Pancreas (tissue), 10 donors: ENCODE data around the gene ZSCAN5C. TPM values are rescaled to one million over a fixed set of nuclear protein-coding genes. Genes with fewer than 3 reads are reported as not detected.

ENCODE experiments used
- ATAC-seq, 4 donors: fragments of 200-7000 bp; cut with Tn5 transposase; one replicate each; pipeline versions ENCODE4 v1.8.0 to v1.9.1; 2020; ENCODE audit warnings: mild to moderate bottlenecking in 4 of 4, moderate library complexity in 4 of 4
- DNase-seq, 6 donors: peaks; one replicate each; pipeline ENCODE4 v3.0.0-alpha.2; 2020
- FAIRE-seq: peaks from 2 replicates; lab custom pipeline; 2012; peaks lifted over from hg19 to GRCh38; lab: Jason Lieb, UNC
- H3K27ac ChIP-seq, 4 donors: fragments of 200-600 bp; sonication (generic); 1 replicate in 3 of 4; 2 replicates in 1 of 4; pipeline versions ENCODE4 v1.5.0 to v1.8.0; 2020
- H3K27me3 ChIP-seq, 4 donors: fragments of 200-600 bp; one replicate each; pipeline ENCODE4 v1.8.0; 2021
- H3K36me3 ChIP-seq, 3 donors: fragments of 200-600 bp; sonication (generic) in 1 of 3; one replicate each; pipeline versions ENCODE4 v1.5.0 to v1.8.0; 2020 to 2021
- H3K4me1 ChIP-seq, 3 donors: fragments of 200-600 bp; one replicate each; pipeline ENCODE4 v1.8.0; 2021
- H3K4me3 ChIP-seq, 4 donors: fragments of 200-600 bp; sonication (generic) in 2 of 4; one replicate each; pipeline versions ENCODE4 v1.5.0 to v1.8.0; 2020 to 2021
- H3K9me3 ChIP-seq, 4 donors: fragments of 200-600 bp; one replicate each; pipeline ENCODE4 v1.8.0; 2021
- CTCF ChIP-seq, 4 donors: fragments of 200-600 bp; sonication (generic) in 3 of 4; IDR thresholded peaks; one replicate each; pipeline versions ENCODE4 v1.5.0 to v1.8.0; 2021; ENCODE audit warnings: antibody characterized with exemption in 4 of 4
- WGBS, 2 donors: extraction: QIAGEN DNeasy Blood & Tissue Kit; methylation state at CpG; one replicate each; pipeline ENCODE4 v1.1.7; 2013; 5-methylcytosine and 5-hydroxymethylcytosine counted together
- intact Hi-C, 3 donors: fragments of 100-400 bp; cut with DNase I; formaldehyde crosslinking; loops; one replicate each; pipeline versions ENCODE4 v1.11.1 to v1.14.2; 2022
- polyA plus RNA-seq, 2 donors: library from polyadenylated mRNA; stranded (reverse); fragments of 200-250 nt; gene quantifications; one replicate each; pipeline ENCODE4 v1.2.3, GENCODE V29; 2013
- total RNA-seq, 6 donors: library from RNA; stranded (reverse); fragmentation: NEBNext Ultra II Directional in 4 of 6; extraction: Animal tissue kit (Norgen Biotek cat#: 25700) in 4 of 6; gene quantifications; one replicate each; pipeline versions ENCODE4 v1.2.1 to v1.2.4, GENCODE V29; 2021 to 2023
- donor health status: healthy with polysubstance abuse.
- donor health status: DM: no; HTN: no; CAD: no; lungs with moderate emphysema.
- donor health status: DM: no; HTN: no; CAD: no.
- donor health status: control.
- donor health status: control.
- donor health status: Bipolar disorder and iron deficiency.
- donor health status: DM: yes; HTN: yes; CAD: no.
- donor health status: DM: no; HTN: no; CAD: no.
- donor health status: DM: no; HTN: no; CAD: no.
- donor health status: DM: yes; HTN: yes; CAD: no.

ZSCAN5C gene
- total and polyA plus RNA-seq, 8 donors: not detected

- Histone ChIP-seq H3K27me3 (no peaks in the 10 kb centered on the region), H3K9me3 (no peaks in the 10 kb centered on the region), H3K4me1 (peaks cover 0 to 5% (median 0%) of the 10 kb centered on the region in 3 donors), H3K36me3 (peaks cover 0 to 26% (median 3%) of the 10 kb centered on the region in 3 donors), H3K27ac (no peak overlapping the region), H3K4me3 (no peak overlapping the region)
- intact Hi-C loops: no loop called here
- DNase-seq: no peak
- no peak for TF ChIP-seq CTCF (IDR thresholded peaks at IDR 0.05)
- ATAC-seq: peak in 2 of 4 donors; percentile 16 to 38
- WGBS, 2 donors: 90 to 93% methylated on average over 11 of the region's 11 CpGs
- no peak for FAIRE-seq
Observed at GRCh38 chr19:56161534-56161933, 40.5 kb upstream of the ZSCAN5C start.

- ATAC-seq (no peak), FAIRE-seq (no peak), DNase-seq (no peak)
- Histone ChIP-seq H3K36me3 (peaks cover 0 to 21% (median 3%) of the 10 kb centered on the region in 3 donors), H3K27me3 (no peaks in the 10 kb centered on the region), H3K9me3 (no peaks in the 10 kb centered on the region), H3K4me3 (no peak overlapping the region), H3K4me1 (no peaks in the 10 kb centered on the region), H3K27ac (no peak overlapping the region)
- intact Hi-C loops: no loop called here
- 70 to 77% methylated on average over 9 of the region's 9 CpGs for WGBS, 2 donors
- no peak for TF ChIP-seq CTCF (IDR thresholded peaks at IDR 0.05)
Observed at GRCh38 chr19:56162258-56162657, 39.8 kb upstream of the ZSCAN5C start.

DNA sequence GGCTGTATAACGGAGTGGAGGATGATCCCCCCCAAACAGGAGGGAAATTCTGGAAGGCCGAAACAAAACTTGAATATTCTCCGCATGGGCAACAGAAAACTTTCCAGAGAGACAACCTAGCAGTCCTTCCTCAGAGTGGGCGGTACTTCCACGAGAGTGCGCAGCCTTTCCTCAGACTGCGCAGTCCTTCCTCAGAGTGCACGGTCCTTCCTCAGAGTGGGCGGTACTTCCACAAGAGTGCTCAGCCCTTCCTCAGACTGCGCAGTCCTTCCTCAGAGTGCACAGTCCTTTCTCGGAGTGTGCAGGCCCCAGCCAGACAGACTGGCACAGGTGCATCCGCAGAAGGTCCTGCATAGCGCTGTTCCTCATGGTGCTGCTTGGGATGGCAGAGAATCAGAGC, 39.0 kb upstream of the ZSCAN5C start:
- Histone ChIP-seq H3K4me3 (no peak overlapping the region), H3K27me3 (no peaks in the 10 kb centered on the region), H3K9me3 (no peaks in the 10 kb centered on the region), H3K36me3 (peaks cover 0 to 21% (median 3%) of the 10 kb centered on the region in 3 donors), H3K4me1 (no peaks in the 10 kb centered on the region), H3K27ac (no peak overlapping the region)
- DNase-seq (no peak), ATAC-seq (no peak), FAIRE-seq (no peak)
- intact Hi-C loops: no loop called here
- 91% methylated on average over 13 of the region's 13 CpGs for WGBS, 2 donors
- TF ChIP-seq CTCF (IDR thresholded peaks at IDR 0.05): no peak

- FAIRE-seq (no peak), ATAC-seq (no peak), DNase-seq (no peak)
- Histone ChIP-seq H3K27me3 (no peaks in the 10 kb centered on the region), H3K9me3 (no peaks in the 10 kb centered on the region), H3K4me1 (no peaks in the 10 kb centered on the region), H3K27ac (no peak overlapping the region), H3K36me3 (no peaks in the 10 kb centered on the region), H3K4me3 (no peak overlapping the region)
- 45 to 48% methylated on average over 7 of the region's 7 CpGs for WGBS, 2 donors
- intact Hi-C loops: no loop called here
- no peak for TF ChIP-seq CTCF (IDR thresholded peaks at IDR 0.05)
Observed at GRCh38 chr19:56167064-56167578, 35.0 kb upstream of the ZSCAN5C start.

DNA sequence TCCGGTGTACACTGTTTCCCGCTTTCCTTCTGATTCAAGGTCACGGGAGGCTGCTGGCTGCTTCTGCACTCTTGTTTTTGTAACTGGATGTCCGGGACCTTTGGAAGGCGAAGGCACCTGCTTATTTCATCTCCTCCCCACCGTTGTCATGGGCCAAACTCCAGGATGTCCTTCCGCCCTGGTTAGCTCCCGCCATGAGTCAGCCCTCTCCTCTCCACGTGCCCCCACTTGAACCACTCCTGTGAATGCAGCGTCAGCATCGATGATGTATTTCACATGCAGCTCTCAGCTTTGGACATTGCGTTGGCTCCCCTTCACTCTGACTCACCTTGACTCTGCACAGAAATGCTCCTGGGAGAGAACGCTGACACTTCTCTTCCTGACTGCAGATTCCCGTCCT, 31.8 kb upstream of the ZSCAN5C start:
- no peaks in the 10 kb centered on the region for H3K9me3 ChIP-seq
- peak; percentile 57 to 86 (median 70) for ATAC-seq
- FAIRE-seq: no peak
- 27 to 40% methylated on average over 14 of the region's 14 CpGs for WGBS, 2 donors
- peak in 3 of 6 donors; percentile 48 to 76 (median 63) for DNase-seq
- no peak overlapping the region for H3K4me3 ChIP-seq
- no peak for TF ChIP-seq CTCF (IDR thresholded peaks at IDR 0.05)
- H3K27me3 ChIP-seq: no peaks in the 10 kb centered on the region
- H3K4me1 ChIP-seq: no peaks in the 10 kb centered on the region
- intact Hi-C loops: loop anchor here in 1 of 3 donors (5.0 kb wide), 1 partner anchor 68 kb away; no protein-coding TSS in a partner anchor
- H3K36me3 ChIP-seq: no peaks in the 10 kb centered on the region
- no peak overlapping the region for H3K27ac ChIP-seq
